ENCODE measurements around the gene TEX264. TPM values are rescaled to one million over a fixed set of nuclear protein-coding genes. Genes with fewer than 3 reads are reported as not detected.
"Not testable (repeated sequence)": the region's sequence is repeated elsewhere in the genome, so short reads cannot be mapped to it uniquely, and the experiment has no call there.

The TEX264 gene
- total and polyA plus RNA-seq, 4 donors = 36.1 to 105 (median 55.4) TPM

DNA sequence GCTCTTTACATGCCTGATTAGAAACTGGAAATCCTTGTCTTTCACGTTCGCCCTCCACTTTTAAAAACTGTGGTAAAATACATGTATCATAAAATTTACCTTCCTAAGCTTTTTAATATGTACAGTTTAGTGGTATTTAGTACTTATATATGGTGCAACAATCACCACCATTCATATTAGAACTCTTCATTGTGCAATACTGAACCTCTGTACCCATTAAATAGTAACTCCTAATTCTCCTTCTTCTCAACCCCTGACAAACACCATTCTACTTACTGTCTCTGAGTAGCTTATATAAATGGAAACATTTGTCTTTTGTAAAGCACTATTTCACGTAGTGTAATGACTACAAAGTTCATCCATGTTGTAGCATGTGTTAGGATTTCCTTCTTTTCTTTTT is 64.0 kb downstream of the TEX264 start:
- TF ChIP-seq, protein P1, sequence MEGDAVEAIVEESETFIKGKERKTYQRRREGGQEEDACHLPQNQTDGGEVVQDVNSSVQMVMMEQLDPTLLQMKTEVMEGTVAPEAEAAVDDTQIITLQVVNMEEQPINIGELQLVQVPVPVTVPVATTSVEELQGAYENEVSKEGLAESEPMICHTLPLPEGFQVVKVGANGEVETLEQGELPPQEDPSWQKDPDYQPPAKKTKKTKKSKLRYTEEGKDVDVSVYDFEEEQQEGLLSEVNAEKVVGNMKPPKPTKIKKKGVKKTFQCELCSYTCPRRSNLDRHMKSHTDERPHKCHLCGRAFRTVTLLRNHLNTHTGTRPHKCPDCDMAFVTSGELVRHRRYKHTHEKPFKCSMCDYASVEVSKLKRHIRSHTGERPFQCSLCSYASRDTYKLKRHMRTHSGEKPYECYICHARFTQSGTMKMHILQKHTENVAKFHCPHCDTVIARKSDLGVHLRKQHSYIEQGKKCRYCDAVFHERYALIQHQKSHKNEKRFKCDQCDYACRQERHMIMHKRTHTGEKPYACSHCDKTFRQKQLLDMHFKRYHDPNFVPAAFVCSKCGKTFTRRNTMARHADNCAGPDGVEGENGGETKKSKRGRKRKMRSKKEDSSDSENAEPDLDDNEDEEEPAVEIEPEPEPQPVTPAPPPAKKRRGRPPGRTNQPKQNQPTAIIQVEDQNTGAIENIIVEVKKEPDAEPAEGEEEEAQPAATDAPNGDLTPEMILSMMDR (IDR thresholded peaks at IDR 0.05; ENCODE audit: control extremely low read depth, extremely low read depth) = no peak
- no peaks in the 10 kb centered on the region for H3K4me1 ChIP-seq (ENCODE audit: control insufficient read depth in 5 of 5, insufficient read depth in 5 of 5, low read length in 5 of 5)
- no peak for ATAC-seq (ENCODE audit: insufficient read depth, low FRiP score)
- peaks cover 0 to 2% (median 0%) of the 10 kb centered on the region in 3 donors for H3K27me3 ChIP-seq (ENCODE audit: control insufficient read depth in 3 of 3, insufficient read depth in 3 of 3, low read length in 2 of 3)
- H3K27ac ChIP-seq (ENCODE audit: low read depth in 1 of 2, low read length in 1 of 2) = no peak overlapping the region
- no peaks in the 10 kb centered on the region for H3K9me3 ChIP-seq (ENCODE audit: control insufficient read depth in 4 of 4, insufficient read depth in 3 of 4, low read length in 3 of 4)
- 67 to 79% methylated on average over 3 of the region's 3 CpGs for WGBS, 2 donors
- no peaks in the 10 kb centered on the region for H3K36me3 ChIP-seq (ENCODE audit: control insufficient read depth in 4 of 4, insufficient read depth in 4 of 4, low read length in 4 of 4)
- no peak overlapping the region for H3K9ac ChIP-seq (ENCODE audit: insufficient read depth in 1 of 2, low read length in 2 of 2)
- no peak for DNase-seq
- H3K4me3 ChIP-seq = no peak overlapping the region

DNA sequence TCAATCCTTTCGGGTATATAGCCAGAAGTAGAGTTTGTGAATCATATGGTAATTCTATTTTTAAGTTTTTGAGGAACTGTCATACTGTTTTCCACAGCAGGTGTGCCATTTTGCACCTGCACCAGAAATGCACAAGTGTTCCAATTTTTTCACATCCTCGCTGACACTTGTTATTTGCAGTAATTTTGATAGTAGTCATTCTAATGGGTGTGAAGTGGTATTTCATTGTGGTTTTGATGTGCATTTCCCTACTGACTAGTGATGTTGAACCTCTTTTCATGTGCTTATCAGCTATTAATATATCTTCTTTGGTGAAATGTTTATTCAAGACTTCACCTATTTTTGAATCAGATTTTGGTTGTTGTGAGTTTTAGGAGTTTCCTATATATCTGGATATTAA is 64.9 kb downstream of the TEX264 start:
- TF ChIP-seq, protein P1 (IDR thresholded peaks at IDR 0.05; ENCODE audit: control extremely low read depth, extremely low read depth) = no peak
- H3K9me3 ChIP-seq (ENCODE audit: control insufficient read depth in 4 of 4, insufficient read depth in 3 of 4, low read length in 3 of 4) = no peaks in the 10 kb centered on the region
- H3K27ac ChIP-seq (ENCODE audit: low read depth in 1 of 2, low read length in 1 of 2) = no peak overlapping the region
- H3K9ac ChIP-seq (ENCODE audit: insufficient read depth in 1 of 2, low read length in 2 of 2) = no peak overlapping the region
- H3K27me3 ChIP-seq (ENCODE audit: control insufficient read depth in 3 of 3, insufficient read depth in 3 of 3, low read length in 2 of 3) = peaks cover 0 to 2% (median 0%) of the 10 kb centered on the region in 3 donors
- no peaks in the 10 kb centered on the region for H3K4me1 ChIP-seq (ENCODE audit: control insufficient read depth in 5 of 5, insufficient read depth in 5 of 5, low read length in 5 of 5)
- 85 to 91% methylated on average over 2 of the region's 2 CpGs for WGBS, 2 donors
- DNase-seq (no peak), ATAC-seq (ENCODE audit: insufficient read depth, low FRiP score) (no peak)
- no peaks in the 10 kb centered on the region for H3K36me3 ChIP-seq (ENCODE audit: control insufficient read depth in 4 of 4, insufficient read depth in 4 of 4, low read length in 4 of 4)
- no peak overlapping the region for H3K4me3 ChIP-seq

DNA sequence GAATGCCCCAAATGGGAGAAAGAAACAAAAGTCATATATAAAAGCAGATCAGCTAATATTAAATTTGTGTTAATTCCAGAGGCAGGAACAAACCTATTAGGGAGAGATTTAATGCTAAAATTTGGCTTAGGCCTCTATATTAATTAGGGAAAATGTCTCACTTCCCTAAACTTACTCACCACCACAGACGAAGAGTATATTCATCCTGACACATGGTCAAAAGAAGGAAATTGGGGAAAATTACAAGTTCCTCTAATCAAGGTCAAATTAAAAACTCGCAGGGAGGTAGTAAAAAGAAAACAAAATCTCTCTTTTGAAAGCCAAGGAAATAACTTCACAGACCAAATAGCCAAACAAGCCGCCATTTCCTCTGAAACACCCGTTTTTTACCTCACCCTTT is 68.1 kb downstream of the TEX264 start:
- no peaks in the 10 kb centered on the region for H3K4me1 ChIP-seq (ENCODE audit: control insufficient read depth in 5 of 5, insufficient read depth in 5 of 5, low read length in 5 of 5)
- H3K27me3 ChIP-seq (ENCODE audit: control insufficient read depth in 3 of 3, insufficient read depth in 3 of 3, low read length in 2 of 3) = peaks cover 0 to 2% (median 0%) of the 10 kb centered on the region in 3 donors
- ATAC-seq (ENCODE audit: insufficient read depth, low FRiP score) (no peak), DNase-seq (no peak)
- 40 to 43% methylated on average over 4 of the region's 4 CpGs for WGBS, 2 donors
- no peak overlapping the region for H3K27ac ChIP-seq (ENCODE audit: low read depth in 1 of 2, low read length in 1 of 2)
- no peak overlapping the region for H3K9ac ChIP-seq (ENCODE audit: insufficient read depth in 1 of 2, low read length in 2 of 2)
- H3K4me3 ChIP-seq = no peak overlapping the region
- H3K36me3 ChIP-seq (ENCODE audit: control insufficient read depth in 4 of 4, insufficient read depth in 4 of 4, low read length in 4 of 4) = no peaks in the 10 kb centered on the region
- H3K9me3 ChIP-seq (ENCODE audit: control insufficient read depth in 4 of 4, insufficient read depth in 3 of 4, low read length in 3 of 4) = no peaks in the 10 kb centered on the region
- TF ChIP-seq, protein P1 (IDR thresholded peaks at IDR 0.05; ENCODE audit: control extremely low read depth, extremely low read depth) = no peak

DNA sequence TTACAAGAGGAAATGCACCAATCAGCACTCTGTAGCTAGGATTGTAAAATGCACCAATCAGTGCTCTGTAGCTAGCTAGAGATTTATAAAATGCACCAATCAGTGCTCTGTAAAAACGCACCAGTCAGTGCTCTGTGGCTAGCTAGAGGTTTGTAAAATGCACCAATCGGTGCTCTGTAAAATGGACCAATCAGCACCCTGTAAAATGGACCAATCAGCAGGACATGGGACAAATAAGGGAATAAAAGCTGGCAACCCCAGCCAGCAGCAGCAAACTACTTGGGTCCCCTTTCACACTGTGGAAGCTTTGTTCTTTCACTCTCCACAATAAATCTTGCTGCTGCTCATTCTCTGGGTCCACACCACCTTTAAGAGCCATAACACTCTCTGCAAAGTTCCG is 71.3 kb downstream of the TEX264 start:
- not testable (repeated sequence) for DNase-seq; H3K27me3 ChIP-seq (ENCODE audit: control insufficient read depth in 3 of 3, insufficient read depth in 3 of 3, low read length in 2 of 3); H3K9ac ChIP-seq (ENCODE audit: insufficient read depth in 1 of 2, low read length in 2 of 2); H3K9me3 ChIP-seq (ENCODE audit: control insufficient read depth in 4 of 4, insufficient read depth in 3 of 4, low read length in 3 of 4); H3K27ac ChIP-seq (ENCODE audit: low read depth in 1 of 2, low read length in 1 of 2); H3K4me1 ChIP-seq (ENCODE audit: control insufficient read depth in 5 of 5, insufficient read depth in 5 of 5, low read length in 5 of 5); H3K4me3 ChIP-seq; H3K36me3 ChIP-seq (ENCODE audit: control insufficient read depth in 4 of 4, insufficient read depth in 4 of 4, low read length in 4 of 4); ATAC-seq (ENCODE audit: insufficient read depth, low FRiP score)
- WGBS, 2 donors = 88 to 93% methylated on average over 3 of the region's 3 CpGs

DNA sequence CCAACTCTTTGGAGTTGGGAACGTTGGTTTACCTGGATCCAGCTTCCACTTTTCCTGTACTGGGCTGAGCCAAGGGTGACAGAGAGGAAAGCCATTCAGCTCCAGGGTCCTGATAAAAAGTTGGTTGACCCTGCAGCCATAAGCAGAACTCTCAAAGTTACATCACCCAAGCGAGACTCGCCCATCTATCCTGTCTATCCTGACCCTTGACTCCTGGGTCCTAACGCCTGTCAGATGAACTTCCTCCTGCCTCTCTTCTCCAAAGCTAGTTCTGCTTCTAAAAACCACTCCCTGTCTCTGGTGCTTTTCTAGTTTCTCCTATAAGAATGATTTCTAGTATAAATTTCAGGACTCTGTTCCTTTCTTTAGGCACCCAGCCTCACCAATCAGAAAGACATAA is 71.9 kb downstream of the TEX264 start:
- H3K4me1 ChIP-seq (ENCODE audit: control insufficient read depth in 5 of 5, insufficient read depth in 5 of 5, low read length in 5 of 5); H3K4me3 ChIP-seq; DNase-seq; H3K27ac ChIP-seq (ENCODE audit: low read depth in 1 of 2, low read length in 1 of 2); H3K9me3 ChIP-seq (ENCODE audit: control insufficient read depth in 4 of 4, insufficient read depth in 3 of 4, low read length in 3 of 4); ATAC-seq (ENCODE audit: insufficient read depth, low FRiP score); H3K27me3 ChIP-seq (ENCODE audit: control insufficient read depth in 3 of 3, insufficient read depth in 3 of 3, low read length in 2 of 3); H3K36me3 ChIP-seq (ENCODE audit: control insufficient read depth in 4 of 4, insufficient read depth in 4 of 4, low read length in 4 of 4); H3K9ac ChIP-seq (ENCODE audit: insufficient read depth in 1 of 2, low read length in 2 of 2): not testable (repeated sequence)
- 35 to 41% methylated on average over 4 of the region's 4 CpGs for WGBS, 2 donors

Data from lung (tissue), 12 donors.